22Rv1 (cell line): Measurements from ENCODE around the gene LGI4.

Experiments
- H3K27ac ChIP-seq: fragments of 450-650 bp; 2 replicates; pipeline ENCODE4 v1.5.1; 2017
- CTCF ChIP-seq: fragments of 450-650 bp; IDR thresholded peaks from 2 replicates; pipeline ENCODE4 v1.5.1; 2017; ENCODE audit warnings: mild to moderate bottlenecking
- ZFX ChIP-seq: fragments of 450-650 bp; IDR thresholded peaks from 2 replicates; pipeline ENCODE4 v1.6.1; 2017; ENCODE audit warnings: antibody characterized with exemption, borderline replicate concordance

The LGI4 gene

GRCh38 chr19:35132254-35132653, 2.6 kb downstream of the LGI4 start:
- no peak for TF ChIP-seq ZFX
- no peak for TF ChIP-seq CTCF

GRCh38 chr19:35130761-35131720, 3.8 kb downstream of the LGI4 start:
- TF ChIP-seq CTCF (no peak), ZFX (no peak)
- H3K27ac ChIP-seq: no peak overlapping the region

More at GRCh38 chr19:35132254-35132653, 2.6 kb downstream of the LGI4 start:
- no peak overlapping the region for H3K27ac ChIP-seq

- H3K27ac ChIP-seq: peak overlapping the region; percentile 40; the same call in 1 of the 2 replicates
Observed at GRCh38 chr19:35129724-35130274, 5.1 kb downstream of the LGI4 start.

- H3K27ac ChIP-seq: no peak overlapping the region
- TF ChIP-seq CTCF: no peak
Observed at GRCh38 chr19:35128398-35129057, 6.3 kb downstream of the LGI4 start.

- TF ChIP-seq ZFX (no peak), CTCF (no peak)
- H3K27ac ChIP-seq: no peak overlapping the region
Observed at GRCh38 chr19:35127871-35128270, 7.0 kb downstream of the LGI4 start.

DNA sequence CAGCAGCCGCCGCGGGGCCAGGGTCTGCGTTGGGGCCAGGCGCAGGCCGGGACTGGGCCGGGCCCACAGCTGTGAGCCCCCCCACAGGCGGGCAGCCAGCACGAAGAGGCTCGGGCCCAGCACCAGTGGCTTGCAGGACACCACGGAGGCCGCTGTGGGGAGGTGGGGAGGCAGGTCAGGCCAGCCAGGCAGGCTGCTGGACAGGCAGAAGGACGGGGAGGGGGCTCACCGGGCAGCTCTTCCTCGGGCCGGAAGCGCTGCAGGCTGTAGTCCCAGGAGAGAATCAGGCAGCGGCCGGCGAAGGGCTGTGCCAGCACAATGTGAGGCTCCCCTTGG, 8.3 kb downstream of the LGI4 start:
- TF ChIP-seq ZFX: no peak

DNA sequence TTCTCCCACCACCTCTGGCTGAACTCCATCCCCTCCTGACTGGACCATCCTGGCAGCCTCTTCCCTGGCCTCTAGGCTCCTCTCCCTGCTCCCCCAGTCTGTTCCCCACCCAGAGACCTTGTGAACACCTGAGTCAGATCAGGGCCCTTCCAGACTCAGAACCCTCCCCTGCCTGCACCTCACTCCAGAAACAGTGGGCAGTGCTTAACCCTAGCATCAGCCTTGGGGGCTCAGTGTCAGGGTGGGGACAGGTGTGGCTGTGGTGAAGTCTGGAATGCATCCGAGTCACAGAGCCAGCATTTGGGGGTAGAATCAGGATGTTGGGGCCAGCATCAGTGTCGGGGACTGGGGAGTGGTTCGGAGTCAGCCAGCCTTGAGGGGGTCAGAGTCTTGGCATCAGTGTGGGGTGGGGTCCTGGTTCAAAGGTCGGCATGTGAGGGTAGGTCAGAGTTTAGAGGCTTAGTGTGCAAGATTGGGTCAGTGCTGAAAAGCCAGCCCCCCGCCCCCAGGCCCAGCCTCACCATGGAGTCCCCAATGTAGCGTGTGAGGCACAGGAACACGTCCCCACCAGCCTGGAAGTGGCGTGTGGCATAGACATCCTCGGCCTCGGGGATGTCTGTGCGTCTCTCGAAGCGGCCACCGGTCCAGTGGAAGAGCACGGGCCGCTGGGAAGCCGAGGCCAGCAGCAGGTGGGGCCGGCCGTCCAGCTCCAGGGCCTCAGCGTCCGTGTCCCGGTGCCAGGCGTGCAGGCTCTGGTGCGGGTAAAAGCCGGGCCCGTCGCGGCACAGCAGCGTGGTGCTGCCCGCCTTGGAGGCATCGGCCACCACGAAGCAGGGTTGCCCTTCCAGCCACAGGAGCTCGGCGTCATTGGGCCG, 8.9 kb downstream of the LGI4 start:
- TF ChIP-seq ZFX: no peak
- TF ChIP-seq CTCF: no peak

More for the DNA sequence above, 8.3 kb downstream of the LGI4 start:
- no peak overlapping the region for H3K27ac ChIP-seq

More for the DNA sequence above, 8.9 kb downstream of the LGI4 start:
- no peak overlapping the region for H3K27ac ChIP-seq
